HAP-1 (cell line): ENCODE measurements around the gene AP3D1.

Experiments used
- DNase-seq, 2 experiments: peaks; one replicate each; pipeline ENCODE4 v3.0.0-alpha.2; 2016 to 2020; ENCODE audit warnings: low spot score in 2 of 2
- H3K27me3 ChIP-seq: fragments of 250-450 bp; sonication (Bioruptor Pico); 2 replicates; pipeline ENCODE4 v1.5.1; 2020; ENCODE audit warnings: low read depth, mild to moderate bottlenecking, moderate library complexity
- H3K36me3 ChIP-seq: fragments of 250-450 bp; sonication (Bioruptor Pico); replicated peaks from 2 replicates; pipeline ENCODE4 v1.5.1; 2020; ENCODE audit warnings: mild to moderate bottlenecking
- H3K4me1 ChIP-seq: fragments of 250-450 bp; sonication (Bioruptor Pico); 2 replicates; pipeline ENCODE4 v1.5.1; 2020; ENCODE audit warnings: mild to moderate bottlenecking
- H3K4me3 ChIP-seq: fragments of 250-450 bp; sonication (Bioruptor Pico); 2 replicates; pipeline ENCODE4 v1.5.1; 2020; ENCODE audit warnings: mild to moderate bottlenecking, moderate library complexity
- H3K9me3 ChIP-seq: fragments of 250-450 bp; sonication (Bioruptor Pico); 2 replicates; pipeline ENCODE4 v1.5.1; 2020; ENCODE audit warnings: mild to moderate bottlenecking, moderate library complexity
- in situ Hi-C: fragments of 300-500 bp; cut with MboI; formaldehyde crosslinking; loops from 3 replicates; pipeline ENCODE4 v1.14.3; 2020; ENCODE audit warnings: low sequenced_read_pairs, inconsistent platforms, mixed read lengths

AP3D1 gene

DNA sequence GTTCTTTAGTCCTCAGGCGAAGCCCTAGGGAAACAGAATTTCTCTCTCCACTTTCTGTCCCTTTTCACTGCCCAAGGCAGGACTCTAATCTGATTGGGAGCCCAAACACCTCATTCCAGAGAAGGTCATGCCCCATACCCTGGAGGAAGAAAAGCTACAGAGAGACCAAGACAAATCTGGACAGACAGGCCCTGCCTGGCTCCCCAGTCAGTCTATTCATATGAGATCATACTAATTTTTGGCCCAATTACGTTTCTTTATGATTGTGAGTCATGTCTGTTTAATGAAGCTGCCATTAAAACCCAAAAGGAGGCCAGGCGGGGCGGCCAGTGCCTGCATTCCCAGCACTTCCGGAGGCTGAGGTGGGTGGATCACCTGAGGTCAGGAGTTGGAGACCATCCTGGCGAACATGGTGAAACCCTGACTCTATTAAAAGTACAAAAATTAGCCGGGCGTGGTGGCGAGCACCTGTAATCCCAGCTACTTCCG, 3.3 kb upstream of the AP3D1 start:
- in situ Hi-C loops = no loop called here
- DNase-seq = no peak
- Histone ChIP-seq H3K9me3 (no peaks in the 10 kb centered on the region), H3K36me3 (peaks cover 10% of the 10 kb centered on the region), H3K4me1 (peaks cover 8% of the 10 kb centered on the region), H3K4me3 (no peak overlapping the region), H3K27me3 (no peaks in the 10 kb centered on the region)

- in situ Hi-C loops = no loop called here
- no peak for DNase-seq
- Histone ChIP-seq H3K4me3 (peak overlapping the region; percentile 91), H3K36me3 (peaks cover 19% of the 10 kb centered on the region), H3K4me1 (peaks cover 10% of the 10 kb centered on the region), H3K9me3 (no peaks in the 10 kb centered on the region), H3K27me3 (no peaks in the 10 kb centered on the region)
Measured at GRCh38 chr19:2150794-2151338, 500 bp downstream of the AP3D1 start.

DNA sequence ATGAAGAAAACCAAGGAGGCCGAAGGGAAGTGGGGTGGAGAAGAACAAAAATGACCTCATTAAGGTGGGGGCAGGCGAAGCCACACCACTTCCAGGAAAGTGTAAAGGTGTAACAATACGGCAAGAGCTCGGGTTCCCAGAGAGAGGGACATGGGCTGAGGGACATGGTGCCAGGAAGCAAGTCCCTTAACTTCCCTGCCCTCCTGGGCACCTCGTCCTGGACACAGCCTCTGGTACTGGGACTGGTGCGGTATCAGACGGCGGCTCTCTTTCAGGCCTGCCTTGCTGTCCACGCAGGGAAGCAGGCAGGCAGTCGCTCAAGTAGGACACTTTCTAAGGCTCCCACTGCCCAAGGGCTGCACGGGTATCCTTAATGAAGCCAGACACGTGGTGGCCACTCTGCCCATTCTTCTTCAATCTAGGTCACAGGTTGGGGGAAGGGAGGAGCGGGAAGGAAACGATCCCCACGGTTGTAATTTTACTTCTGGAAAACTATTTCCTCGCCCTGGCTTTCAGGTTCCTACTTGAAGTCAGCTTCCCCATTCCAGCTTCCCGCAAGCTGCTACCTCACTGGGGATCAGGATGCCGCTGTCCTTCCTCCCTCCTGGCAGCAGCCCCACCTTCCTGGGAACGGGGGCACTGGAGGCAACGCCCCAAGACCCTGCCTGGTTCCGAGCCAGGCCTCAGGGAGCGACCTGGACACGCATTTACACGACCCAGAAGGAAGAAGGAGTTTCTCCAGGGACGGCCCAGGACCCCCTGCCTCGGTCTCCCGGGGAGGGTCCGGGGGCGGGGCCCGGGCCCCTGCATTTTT, 1.2 kb downstream of the AP3D1 start:
- peaks cover 10% of the 10 kb centered on the region for H3K4me1 ChIP-seq
- H3K9me3 ChIP-seq = no peaks in the 10 kb centered on the region
- peak overlapping the region; percentile 91 for H3K4me3 ChIP-seq
- in situ Hi-C loops = no loop called here
- peaks cover 19% of the 10 kb centered on the region for H3K36me3 ChIP-seq
- no peaks in the 10 kb centered on the region for H3K27me3 ChIP-seq
- DNase-seq = no peak

DNA sequence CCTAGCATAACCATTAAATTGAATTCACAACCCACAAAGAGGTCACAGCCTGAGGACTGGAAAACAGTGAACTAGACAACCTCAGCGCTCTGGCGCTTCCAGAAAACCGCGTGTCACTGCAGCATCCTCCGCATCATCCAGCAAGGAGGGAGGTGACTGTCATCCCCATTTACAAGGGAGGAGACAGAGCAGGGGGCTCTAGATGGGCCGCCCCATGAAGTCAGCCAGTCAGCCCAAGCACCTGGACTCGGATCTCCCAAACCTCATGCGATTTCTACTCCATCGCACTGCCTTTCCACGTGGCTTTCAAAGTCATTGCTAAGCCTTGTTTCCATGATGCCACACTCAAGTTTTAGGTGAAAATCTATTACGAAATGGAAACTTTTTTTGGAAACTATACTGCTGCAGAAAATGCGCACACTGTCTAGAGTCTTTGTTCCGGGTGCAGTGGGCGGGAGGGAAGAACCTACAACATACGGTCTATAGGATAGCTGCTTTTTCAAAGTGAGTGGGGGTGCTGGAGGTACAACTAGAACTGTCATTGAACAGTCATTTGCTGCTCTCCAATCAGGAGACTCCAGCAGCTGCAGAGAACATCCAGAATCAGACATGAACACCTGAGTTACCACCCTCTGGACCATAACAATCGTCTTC, 2.8 kb downstream of the AP3D1 start:
- Histone ChIP-seq H3K4me3 (no peak overlapping the region), H3K27me3 (no peaks in the 10 kb centered on the region), H3K4me1 (peaks cover 10% of the 10 kb centered on the region), H3K9me3 (no peaks in the 10 kb centered on the region), H3K36me3 (peaks cover 19% of the 10 kb centered on the region)
- DNase-seq = no peak
- in situ Hi-C loops = no loop called here

GRCh38 chr19:2145831-2146241, 5.5 kb downstream of the AP3D1 start:
- Histone ChIP-seq H3K36me3 (peaks cover 17% of the 10 kb centered on the region), H3K4me1 (peaks cover 7% of the 10 kb centered on the region), H3K9me3 (no peaks in the 10 kb centered on the region), H3K27me3 (no peaks in the 10 kb centered on the region), H3K4me3 (no peak overlapping the region)
- no peak for DNase-seq
- in situ Hi-C loops = no loop called here

DNA sequence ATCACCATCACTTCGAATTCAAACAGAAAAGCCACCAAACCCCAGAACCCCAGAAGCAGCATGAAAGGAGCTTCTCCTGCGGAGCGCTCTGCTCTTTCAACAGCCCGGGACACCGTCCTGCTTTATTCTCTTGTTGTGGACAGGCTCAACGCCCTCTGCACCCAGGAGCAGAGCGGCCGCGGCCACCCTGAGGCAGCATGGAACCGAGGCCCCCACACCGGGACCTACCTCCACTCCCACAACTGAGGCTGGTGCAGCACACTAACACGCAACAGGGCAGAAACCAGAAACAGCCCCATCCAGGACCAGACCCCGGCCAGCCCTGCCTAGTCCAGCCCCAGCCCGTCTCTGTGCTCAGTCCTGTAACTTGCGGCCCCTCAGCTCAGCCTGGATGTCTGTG, 7.2 kb downstream of the AP3D1 start:
- in situ Hi-C loops = no loop called here
- no peak overlapping the region for H3K4me3 ChIP-seq
- H3K9me3 ChIP-seq = no peaks in the 10 kb centered on the region
- peaks cover 11% of the 10 kb centered on the region; the same call in 1 of the 2 replicates for H3K36me3 ChIP-seq
- H3K27me3 ChIP-seq = no peaks in the 10 kb centered on the region
- no peaks in the 10 kb centered on the region for H3K4me1 ChIP-seq
- DNase-seq = no peak

- in situ Hi-C loops = no loop called here
- no peaks in the 10 kb centered on the region for H3K27me3 ChIP-seq
- no peaks in the 10 kb centered on the region for H3K9me3 ChIP-seq
- H3K4me3 ChIP-seq = no peak overlapping the region
- peaks cover 21% of the 10 kb centered on the region for H3K36me3 ChIP-seq
- H3K4me1 ChIP-seq = no peaks in the 10 kb centered on the region
- DNase-seq = no peak
Measured at GRCh38 chr19:2142173-2142829, 9.1 kb downstream of the AP3D1 start.

GRCh38 chr19:2140138-2140569, 11.2 kb downstream of the AP3D1 start:
- Histone ChIP-seq H3K4me1 (no peaks in the 10 kb centered on the region), H3K9me3 (no peaks in the 10 kb centered on the region), H3K36me3 (peaks cover 31% of the 10 kb centered on the region), H3K4me3 (no peak overlapping the region), H3K27me3 (no peaks in the 10 kb centered on the region)
- DNase-seq = no peak
- in situ Hi-C loops = no loop called here

DNA sequence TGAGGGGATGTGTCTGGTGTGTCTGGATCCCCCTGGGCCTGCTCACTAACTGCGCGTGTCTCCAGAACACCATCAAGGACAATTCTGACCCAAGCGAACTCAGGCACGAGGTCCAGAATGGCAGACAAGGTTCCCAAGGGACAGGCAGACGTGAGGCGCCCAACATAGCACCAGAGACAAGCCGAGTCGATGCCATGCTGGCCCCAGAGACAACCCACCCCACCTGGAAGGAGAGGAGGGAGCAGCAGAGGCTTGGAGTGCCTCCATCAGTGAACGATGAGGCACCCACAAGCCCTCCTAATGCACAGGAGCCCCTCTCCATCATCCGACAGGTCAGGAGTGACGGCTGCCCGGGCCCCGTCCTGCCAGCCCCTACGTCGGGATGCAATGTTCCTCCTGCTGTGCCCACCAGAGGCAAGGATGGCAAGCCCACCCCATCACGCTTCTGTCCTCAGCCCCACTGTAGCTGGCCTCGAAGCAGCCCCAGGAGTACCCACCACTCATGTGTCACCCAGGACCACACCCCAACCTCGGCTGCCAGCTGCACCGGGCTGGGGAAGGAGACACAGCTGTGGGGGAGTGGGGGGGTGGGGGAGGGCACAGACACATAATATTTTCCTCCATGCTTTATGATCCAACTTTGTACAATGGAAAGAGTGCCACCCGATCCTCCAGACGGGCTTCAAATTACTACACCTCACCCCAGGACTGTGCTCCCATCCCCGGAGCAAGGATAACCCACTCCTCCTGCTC, 11.8 kb downstream of the AP3D1 start:
- in situ Hi-C loops = no loop called here
- Histone ChIP-seq H3K9me3 (no peaks in the 10 kb centered on the region), H3K27me3 (no peaks in the 10 kb centered on the region), H3K4me1 (no peaks in the 10 kb centered on the region), H3K36me3 (peaks cover 34% of the 10 kb centered on the region), H3K4me3 (no peak overlapping the region)
- DNase-seq = no peak

GRCh38 chr19:2138061-2138728, 13.2 kb downstream of the AP3D1 start:
- H3K4me3 ChIP-seq = no peak overlapping the region
- H3K4me1 ChIP-seq = no peaks in the 10 kb centered on the region
- H3K27me3 ChIP-seq = no peaks in the 10 kb centered on the region
- in situ Hi-C loops = no loop called here
- peaks cover 40% of the 10 kb centered on the region for H3K36me3 ChIP-seq
- DNase-seq = no peak
- no peaks in the 10 kb centered on the region for H3K9me3 ChIP-seq

- H3K9me3 ChIP-seq = no peaks in the 10 kb centered on the region
- in situ Hi-C loops = no loop called here
- no peak overlapping the region for H3K4me3 ChIP-seq
- no peaks in the 10 kb centered on the region for H3K27me3 ChIP-seq
- no peaks in the 10 kb centered on the region for H3K4me1 ChIP-seq
- peaks cover 54% of the 10 kb centered on the region for H3K36me3 ChIP-seq
- DNase-seq = no peak
Measured at GRCh38 chr19:2136796-2137195, 14.6 kb downstream of the AP3D1 start.

- no peaks in the 10 kb centered on the region for H3K4me1 ChIP-seq
- no peaks in the 10 kb centered on the region for H3K9me3 ChIP-seq
- no peaks in the 10 kb centered on the region for H3K27me3 ChIP-seq
- peaks cover 56% of the 10 kb centered on the region for H3K36me3 ChIP-seq
- in situ Hi-C loops = no loop called here
- H3K4me3 ChIP-seq = no peak overlapping the region
- DNase-seq = no peak
Measured at GRCh38 chr19:2135474-2136402, 15.6 kb downstream of the AP3D1 start.
